ENCODE data around the gene PARK7. TPM values are rescaled to one million over a fixed set of nuclear protein-coding genes. Genes with fewer than 3 reads are reported as not detected.

PARK7 gene
- total RNA-seq, 1 donor from 2014 or later, result 316 TPM

- no peak for DNase-seq (ENCODE audit: low spot score)
- intact Hi-C loops (cut with DNase I), result no loop called here
Measured at GRCh38 chr1:8031176-8031785, 69.8 kb downstream of the PARK7 start.

GRCh38 chr1:8032366-8032910 lies 70.9 kb downstream of the PARK7 start:
- intact Hi-C loops (cut with DNase I), result no loop called here
- no peak for DNase-seq (ENCODE audit: low spot score)

- no peak for DNase-seq (ENCODE audit: low spot score)
- intact Hi-C loops (cut with DNase I), result no loop called here
Measured at GRCh38 chr1:8033322-8033721, 71.8 kb downstream of the PARK7 start.

Other genes with a start within 250 kb of the PARK7 start
- gene VAMP3, start 190.4 kb upstream of the PARK7 start, total RNA-seq, result 78.1 TPM
- gene PER3, start 177.4 kb upstream of the PARK7 start, total RNA-seq, result 24.0 TPM
- gene UTS2, start 108.6 kb upstream of the PARK7 start, total RNA-seq, result not detected
- 0.22 TPM for gene TNFRSF9, start 20.9 kb upstream of the PARK7 start, total RNA-seq
- 8.2 TPM for gene ERRFI1, start 64.6 kb downstream of the PARK7 start, total RNA-seq